GDM1 (cell line): ENCODE results near the gene TRIM45.
"Not testable (repeated sequence)": the region's sequence is repeated elsewhere in the genome, so short reads cannot be mapped to it uniquely, and the experiment has no call there.

Experiments
- DNase-seq: peaks from one replicate; lab custom pipeline; 2025; lab: John Stamatoyannopoulos, UW

Gene TRIM45

GRCh38 chr1:117121589-117122329 lies at the start of gene TRIM45:
Gene TRIM45, minus strand, starts transcription at chr1:117121749. Its CDS starts 548 bp downstream, at chr1:117121201.
- DNase-seq, result peak; percentile 92

- no peak for DNase-seq
Measured at GRCh38 chr1:117169871-117170596, 48.5 kb upstream of the TRIM45 start.

- DNase-seq, result no peak
Measured at GRCh38 chr1:117167402-117167801, 45.9 kb upstream of the TRIM45 start.

- DNase-seq, result no peak
Measured at GRCh38 chr1:117166076-117166475, 44.5 kb upstream of the TRIM45 start.

- DNase-seq, result no peak
Measured at GRCh38 chr1:117164209-117164608, 42.7 kb upstream of the TRIM45 start.

- DNase-seq, result no peak
Measured at GRCh38 chr1:117162816-117163215, 41.3 kb upstream of the TRIM45 start.

- DNase-seq, result no peak
Measured at GRCh38 chr1:117161887-117162286, 40.3 kb upstream of the TRIM45 start.

- DNase-seq, result not testable (repeated sequence)
Measured at GRCh38 chr1:117151305-117151704, 29.8 kb upstream of the TRIM45 start.

GRCh38 chr1:117150316-117150715 lies 28.8 kb upstream of the TRIM45 start:
- no peak for DNase-seq

- no peak for DNase-seq
Measured at GRCh38 chr1:117147856-117148588, 26.5 kb upstream of the TRIM45 start.

- no peak for DNase-seq
Measured at GRCh38 chr1:117147341-117147831, 25.8 kb upstream of the TRIM45 start.

GRCh38 chr1:117146575-117147340 lies 25.2 kb upstream of the TRIM45 start:
- DNase-seq, result no peak

- DNase-seq, result no peak
Measured at GRCh38 chr1:117146072-117146471, 24.5 kb upstream of the TRIM45 start.

- no peak for DNase-seq
Measured at GRCh38 chr1:117143871-117144270, 22.3 kb upstream of the TRIM45 start.

- no peak for DNase-seq
Measured at GRCh38 chr1:117143172-117143571, 21.6 kb upstream of the TRIM45 start.

- DNase-seq, result no peak
Measured at GRCh38 chr1:117142200-117142599, 20.7 kb upstream of the TRIM45 start.

GRCh38 chr1:117138561-117138960 lies 17.0 kb upstream of the TRIM45 start:
- DNase-seq, result no peak

- DNase-seq, result no peak
Measured at GRCh38 chr1:117138106-117138505, 16.6 kb upstream of the TRIM45 start.

- no peak for DNase-seq
Measured at GRCh38 chr1:117137281-117137855, 15.8 kb upstream of the TRIM45 start.

- DNase-seq, result no peak
Measured at GRCh38 chr1:117136749-117137148, 15.2 kb upstream of the TRIM45 start.

- DNase-seq, result no peak
Measured at GRCh38 chr1:117135329-117135728, 13.8 kb upstream of the TRIM45 start.
